ENCODE measurements around the gene ATP1A1. TPM values are rescaled to one million over a fixed set of nuclear protein-coding genes. Genes with fewer than 3 reads are reported as not detected.

The ATP1A1 gene
- total and polyA plus RNA-seq, 2 donors (not counting 3 experiments of a cell fraction or from before 2014, with no cell fraction given) = 263 to 325 TPM

- intact Hi-C loops (cut with micrococcal nuclease) (loop anchor here (5.0 kb wide), 2 partner anchors 1446 to 1619 kb away; partner anchors contain the start of gene CSDE1), dilution Hi-C loops (cut with MboI; ENCODE audit: extremely low pct_ligation_motif_present, low sequenced_read_pairs) (loop anchor here (25.0 kb wide), 1 partner anchor 111 kb away; no protein-coding TSS in a partner anchor)
- peak; percentile 85 for FAIRE-seq
- H3K9ac ChIP-seq (replicated peaks; ENCODE audit: extremely low read depth, insufficient read depth, low read length) = peak overlapping the region; percentile 95
- H4K20me1 ChIP-seq (replicated peaks; ENCODE audit: control insufficient read depth, extremely low read depth, insufficient read depth, low read length) = peaks cover 10% of the 10 kb centered on the region
- H3K79me2 ChIP-seq (ENCODE audit: control insufficient read depth, insufficient read depth, low read length) = peaks cover 74% of the 10 kb centered on the region
- H3K36me3 ChIP-seq (ENCODE audit: control insufficient read depth in 2 of 2, extremely low read depth in 1 of 2, insufficient read depth in 2 of 2, low read length in 2 of 2) = no peaks in the 10 kb centered on the region
- H3K9me1 ChIP-seq (replicated peaks; ENCODE audit: control insufficient read depth, extremely low read depth, insufficient read depth, low read length) = no peaks in the 10 kb centered on the region
- BruUV-seq (replicated peaks) = TSS peak; percentile 51
- H2AFZ ChIP-seq (ENCODE audit: low read depth, low read length) = no peak overlapping the region
- H3K4me1 ChIP-seq (ENCODE audit: control insufficient read depth, extremely low read depth, insufficient read depth, low read length) = peaks cover 68% of the 10 kb centered on the region
- TF ChIP-seq MYC (IDR thresholded peaks at IDR 0.05; ENCODE audit: low read depth, low read length) = no peak
- TF ChIP-seq POLR2AphosphoS5 (IDR thresholded peaks at IDR 0.05; ENCODE audit: insufficient read depth, low read depth, low read length) = no peak
- no peak for TF ChIP-seq POLR2A (IDR thresholded peaks at IDR 0.05; ENCODE audit: low read depth, low read length)
- no peak for TF ChIP-seq EZH2 (IDR thresholded peaks at IDR 0.05; ENCODE audit: borderline replicate concordance, low read depth, low read length, severe bottlenecking)
- no peak for TF ChIP-seq JUN (IDR thresholded peaks at IDR 0.05; ENCODE audit: borderline replicate concordance, insufficient read depth, insufficient read length, low read depth)
- TF ChIP-seq GATA2 (IDR thresholded peaks at IDR 0.05; ENCODE audit: insufficient read depth, insufficient read length, low read depth, low read length) = no peak
- TF ChIP-seq MAX (IDR thresholded peaks at IDR 0.05; ENCODE audit: insufficient read depth, insufficient read length) = no peak
- peak; percentile 53 for TF ChIP-seq FOS (IDR thresholded peaks at IDR 0.05; ENCODE audit: borderline replicate concordance, insufficient read depth, low read length)
- DNase-seq (ENCODE audit: low read depth, low spot score) = peak; percentile 85
- ChIA-PET POLR2A (interaction anchor here (0.5 to 0.8 kb wide), 3 partner anchors 10 to 1022 kb away, joined by 3 to 6 read pairs (median 5); no protein-coding TSS in a partner anchor), CTCF (interaction anchor here (1.2 to 5.3 kb wide), 7 partner anchors 8 to 237 kb away, joined by 3 to 37 read pairs (median 9); no protein-coding TSS in a partner anchor)
- H3K27me3 ChIP-seq (ENCODE audit: control insufficient read depth in 2 of 2, insufficient read depth in 2 of 2, low read length in 2 of 2) = peaks cover 0 to 6% of the 10 kb centered on the region in 2 experiments
- peak overlapping the region; percentile 96 for H3K4me2 ChIP-seq (ENCODE audit: insufficient read depth, low read length)
- peak overlapping the region; percentile 96 for H3K27ac ChIP-seq (ENCODE audit: insufficient read depth, low read depth, low read length)
- no peaks in the 10 kb centered on the region for H3K9me3 ChIP-seq (replicated peaks; ENCODE audit: control insufficient read depth, insufficient read depth, low read length)
- peak overlapping the region in 2 of 3 experiments; percentile 0 to 94 for H3K4me3 ChIP-seq (replicated peaks in 1 of 3; ENCODE audit: insufficient read depth in 1 of 3, low read depth in 1 of 3, low read length in 3 of 3)
Observed at GRCh38 chr1:116375887-116376728, 3.1 kb downstream of the ATP1A1 start.
